ENCODE measurements around the gene VTCN1. TPM values are rescaled to one million over a fixed set of nuclear protein-coding genes. Genes with fewer than 3 reads are reported as not detected.

Gene VTCN1
- total RNA-seq, 1 experiment from 2014 or later = 0.17 TPM

DNA sequence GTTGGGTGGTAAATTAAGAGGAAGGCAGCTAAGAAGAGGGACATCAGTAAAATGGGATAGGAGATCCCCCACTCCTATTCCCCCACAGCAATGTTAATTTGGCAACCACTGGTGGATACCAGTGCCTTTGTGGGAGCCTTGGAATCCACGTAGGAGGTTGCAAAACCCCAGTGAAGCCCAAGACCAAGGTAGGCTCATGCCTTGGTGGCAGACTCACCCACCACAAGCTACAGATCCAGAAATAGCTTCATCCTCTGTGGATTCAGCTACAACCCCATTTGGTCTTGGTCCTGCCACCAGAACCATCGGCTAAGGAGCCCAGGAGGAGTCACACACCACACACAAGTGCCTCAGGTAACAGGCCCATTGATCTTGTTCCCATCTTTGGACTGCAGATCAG, 21.0 kb downstream of the VTCN1 start:
- intact Hi-C loops (cut with micrococcal nuclease) = no loop called here
- TF ChIP-seq ELF1 (IDR thresholded peaks at IDR 0.05; ENCODE audit: borderline replicate concordance, low read depth) (no peak), SIN3A (IDR thresholded peaks at IDR 0.05; ENCODE audit: low read depth) (no peak), POLR2AphosphoS5 (IDR thresholded peaks at IDR 0.05; ENCODE audit: low read depth, low read length) (no peak), FOSL1 (IDR thresholded peaks at IDR 0.05; ENCODE audit: low read depth) (no peak), TCF7L2 (IDR thresholded peaks at IDR 0.05; ENCODE audit: borderline replicate concordance, extremely low read depth, insufficient read depth, insufficient read length) (no peak)

DNA sequence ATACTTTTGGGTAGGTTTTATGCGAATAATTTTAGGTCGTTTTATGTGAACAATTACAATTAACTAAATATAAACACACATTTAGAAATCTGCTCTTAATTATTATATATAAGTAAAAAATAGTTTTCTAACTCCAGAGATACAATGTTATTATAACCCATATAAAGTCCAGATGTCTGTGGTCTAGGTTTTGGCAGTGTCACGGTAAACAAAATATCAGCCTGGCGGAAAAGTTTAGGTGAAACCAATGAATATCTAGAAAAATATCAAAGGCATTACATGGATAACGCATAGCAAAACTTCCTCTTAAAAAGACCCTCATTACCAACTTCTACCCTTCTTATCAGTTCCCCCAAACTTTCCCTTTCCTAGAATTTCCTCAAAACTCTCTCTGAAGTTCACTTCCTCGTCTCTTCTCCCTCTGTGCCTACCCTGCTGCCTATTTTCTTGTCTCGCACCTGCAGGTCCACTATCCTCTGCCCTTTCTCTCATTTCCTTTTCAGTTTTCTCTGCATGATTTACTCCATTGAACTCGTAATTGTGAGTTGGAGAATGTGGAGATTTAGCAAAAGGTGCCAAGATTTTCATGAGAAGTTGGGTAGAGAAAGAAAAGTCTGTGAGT, 21.8 kb downstream of the VTCN1 start:
- ChIA-PET RAD21 (ENCODE audit: low non-redundant PET in 1 of 2, low total read pairs in 2 of 2, uncharacterized antibody in 2 of 2, unreplicated experiment in 2 of 2) (no interaction called here), CTCF (no interaction called here), POLR2A (no interaction called here)
- Histone ChIP-seq H3K79me2 (ENCODE audit: insufficient read depth, low read length) (no peaks in the 10 kb centered on the region), H2AFZ (ENCODE audit: low read depth, low read length, poor library complexity, severe bottlenecking) (no peak overlapping the region), H3K4me2 (ENCODE audit: low read length) (no peak overlapping the region), H3K36me3 (ENCODE audit: control insufficient read depth in 1 of 2, insufficient read depth in 2 of 2, low read length in 2 of 2) (no peaks in the 10 kb centered on the region), H3K9me2 (ENCODE audit: insufficient read depth) (no peaks in the 10 kb centered on the region), H3K27me3 (ENCODE audit: insufficient read depth, low read length) (no peaks in the 10 kb centered on the region), H3K9me3 (ENCODE audit: control insufficient read depth in 1 of 2, insufficient read depth in 1 of 2, low read depth in 1 of 2, low read length in 2 of 2) (no peaks in the 10 kb centered on the region), H3K27ac (ENCODE audit: low read depth, low read length) (no peak overlapping the region), H4K20me1 (ENCODE audit: insufficient read depth) (no peaks in the 10 kb centered on the region), H3K9ac (ENCODE audit: low read length) (no peak overlapping the region), H3K4me1 (ENCODE audit: control insufficient read depth in 1 of 2, insufficient read depth in 2 of 2, low read length in 2 of 2) (no peaks in the 10 kb centered on the region), H3K4me3 (replicated peaks in 1 of 2; ENCODE audit: low read depth in 1 of 2, low read length in 2 of 2) (no peak overlapping the region)
- BruUV-seq (replicated peaks) = no TSS peak
- intact Hi-C loops (cut with micrococcal nuclease) = no loop called here
- DNase-seq (ENCODE audit: low read depth, low spot score) (no peak), ATAC-seq (no peak)
- TF ChIP-seq ELF1 (IDR thresholded peaks at IDR 0.05; ENCODE audit: borderline replicate concordance, low read depth) (no peak), EZH2phosphoT487 (IDR thresholded peaks at IDR 0.05; ENCODE audit: borderline replicate concordance) (no peak), CBX3 (IDR thresholded peaks at IDR 0.05; ENCODE audit: low read depth) (no peak), SRF (IDR thresholded peaks at IDR 0.05; ENCODE audit: low read depth) (no peak), SP1 (IDR thresholded peaks at IDR 0.05; ENCODE audit: low read depth) (no peak), CEBPB (IDR thresholded peaks at IDR 0.05; ENCODE audit: low read depth) (no peak), FOSL1 (IDR thresholded peaks at IDR 0.05; ENCODE audit: low read depth) (no peak), ZNF274 (IDR thresholded peaks at IDR 0.05; ENCODE audit: low read depth, low read length) (no peak)
- TF ChIP-seq, protein P1, sequence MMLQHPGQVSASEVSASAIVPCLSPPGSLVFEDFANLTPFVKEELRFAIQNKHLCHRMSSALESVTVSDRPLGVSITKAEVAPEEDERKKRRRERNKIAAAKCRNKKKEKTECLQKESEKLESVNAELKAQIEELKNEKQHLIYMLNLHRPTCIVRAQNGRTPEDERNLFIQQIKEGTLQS (IDR thresholded peaks at IDR 0.05) = no peak

More for the DNA sequence above, 21.0 kb downstream of the VTCN1 start:
- Histone ChIP-seq H3K4me2 (ENCODE audit: low read length) (no peak overlapping the region), H3K9ac (ENCODE audit: low read length) (no peak overlapping the region), H3K4me3 (replicated peaks in 1 of 2; ENCODE audit: low read depth in 1 of 2, low read length in 2 of 2) (no peak overlapping the region), H3K4me1 (ENCODE audit: control insufficient read depth in 1 of 2, insufficient read depth in 2 of 2, low read length in 2 of 2) (no peaks in the 10 kb centered on the region), H2AFZ (ENCODE audit: low read depth, low read length, poor library complexity, severe bottlenecking) (no peak overlapping the region), H3K9me3 (ENCODE audit: control insufficient read depth in 1 of 2, insufficient read depth in 1 of 2, low read depth in 1 of 2, low read length in 2 of 2) (no peaks in the 10 kb centered on the region), H3K36me3 (ENCODE audit: control insufficient read depth in 1 of 2, insufficient read depth in 2 of 2, low read length in 2 of 2) (no peaks in the 10 kb centered on the region), H3K79me2 (ENCODE audit: insufficient read depth, low read length) (no peaks in the 10 kb centered on the region), H3K9me2 (ENCODE audit: insufficient read depth) (no peaks in the 10 kb centered on the region), H4K20me1 (ENCODE audit: insufficient read depth) (no peaks in the 10 kb centered on the region), H3K27ac (ENCODE audit: low read depth, low read length) (no peak overlapping the region), H3K27me3 (ENCODE audit: insufficient read depth, low read length) (no peaks in the 10 kb centered on the region)
- CTCF ChIA-PET = no interaction called here
- no TSS peak for BruUV-seq (replicated peaks)
- DNase-seq (ENCODE audit: low read depth, low spot score) (no peak), ATAC-seq (no peak)
- RAD21 ChIA-PET (ENCODE audit: low non-redundant PET in 1 of 2, low total read pairs in 2 of 2, uncharacterized antibody in 2 of 2, unreplicated experiment in 2 of 2) = no interaction called here
- POLR2A ChIA-PET = no interaction called here
